Suprapubic skin (tissue), 4 donors: ENCODE measurements around the gene TMEM235.

ENCODE experiments used
- POLR2A ChIP-seq, 2 donors: fragments of 450-650 bp; IDR thresholded peaks; one replicate each; pipeline ENCODE4 v1.6.1; 2017; ENCODE audit warnings: antibody characterized with exemption in 2 of 2, mild to moderate bottlenecking in 2 of 2, moderate library complexity in 2 of 2
- POLR2AphosphoS5 ChIP-seq, 3 donors: sonication (generic); formaldehyde crosslinking; IDR thresholded peaks; one replicate each; pipeline ENCODE4 v1.6.1; 2017; ENCODE audit warnings: antibody characterized with exemption in 3 of 3
- TF ChIP-seq, protein P1 (sequence below), 2 donors: fragments of 200-600 bp in 1 of 2; fragments of 450-650 bp in 1 of 2; sonication (generic) in 1 of 2; IDR thresholded peaks; one replicate each; pipeline ENCODE4 v1.5.1; 2016 to 2019; ENCODE audit warnings: antibody characterized with exemption in 2 of 2, mild to moderate bottlenecking in 1 of 2, moderate library complexity in 1 of 2

DNA sequence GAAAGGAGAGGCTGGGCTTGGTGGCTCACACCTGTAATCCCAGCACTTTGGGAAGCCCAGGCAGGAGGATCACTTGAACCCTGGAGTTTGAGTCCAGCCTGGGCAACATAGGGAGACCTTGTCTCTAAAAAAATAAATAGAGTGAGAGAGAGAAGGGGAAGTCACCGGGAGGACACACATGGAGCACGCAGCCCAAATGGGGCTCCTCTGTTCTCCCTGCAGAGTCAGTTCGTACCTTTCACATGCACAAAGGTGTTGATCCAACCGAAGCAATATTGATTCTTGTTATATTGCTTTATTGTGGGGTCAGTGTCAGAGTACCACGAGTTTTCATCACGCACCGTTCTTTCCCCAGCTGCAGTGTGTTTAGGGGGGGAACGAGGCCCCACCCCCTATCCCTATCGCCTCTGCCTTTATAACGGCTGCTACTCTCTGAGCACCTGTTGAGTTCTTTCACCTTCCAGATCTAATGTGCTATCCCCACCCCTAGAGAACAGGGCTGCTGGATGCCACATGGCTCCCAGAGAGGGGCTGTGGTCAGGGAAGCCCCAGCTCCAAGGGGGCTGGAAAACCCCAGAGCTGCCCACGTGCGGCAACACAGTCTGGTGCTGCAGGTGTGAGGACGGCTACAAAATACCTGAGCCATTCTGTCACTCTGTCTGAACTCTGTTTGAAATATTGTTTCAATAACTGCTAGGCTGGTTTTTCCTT is 1.0 kb upstream of the TMEM235 start:
- TF ChIP-seq POLR2A (IDR thresholded peaks at IDR 0.05): no peak
- TF ChIP-seq, protein P1, sequence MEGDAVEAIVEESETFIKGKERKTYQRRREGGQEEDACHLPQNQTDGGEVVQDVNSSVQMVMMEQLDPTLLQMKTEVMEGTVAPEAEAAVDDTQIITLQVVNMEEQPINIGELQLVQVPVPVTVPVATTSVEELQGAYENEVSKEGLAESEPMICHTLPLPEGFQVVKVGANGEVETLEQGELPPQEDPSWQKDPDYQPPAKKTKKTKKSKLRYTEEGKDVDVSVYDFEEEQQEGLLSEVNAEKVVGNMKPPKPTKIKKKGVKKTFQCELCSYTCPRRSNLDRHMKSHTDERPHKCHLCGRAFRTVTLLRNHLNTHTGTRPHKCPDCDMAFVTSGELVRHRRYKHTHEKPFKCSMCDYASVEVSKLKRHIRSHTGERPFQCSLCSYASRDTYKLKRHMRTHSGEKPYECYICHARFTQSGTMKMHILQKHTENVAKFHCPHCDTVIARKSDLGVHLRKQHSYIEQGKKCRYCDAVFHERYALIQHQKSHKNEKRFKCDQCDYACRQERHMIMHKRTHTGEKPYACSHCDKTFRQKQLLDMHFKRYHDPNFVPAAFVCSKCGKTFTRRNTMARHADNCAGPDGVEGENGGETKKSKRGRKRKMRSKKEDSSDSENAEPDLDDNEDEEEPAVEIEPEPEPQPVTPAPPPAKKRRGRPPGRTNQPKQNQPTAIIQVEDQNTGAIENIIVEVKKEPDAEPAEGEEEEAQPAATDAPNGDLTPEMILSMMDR (IDR thresholded peaks at IDR 0.05): no peak
- TF ChIP-seq POLR2AphosphoS5 (IDR thresholded peaks at IDR 0.05): no peak
